Muscle layer of duodenum (tissue), 2 donors: ENCODE measurements around the gene ANKRD10.
"Not testable (repeated sequence)": the region's sequence is repeated elsewhere in the genome, so short reads cannot be mapped to it uniquely, and the experiment has no call there.

Source experiments
- H3K27ac ChIP-seq: one replicate; pipeline ENCODE4 v1.7.0; 2013; ENCODE audit warnings: mild to moderate bottlenecking, low read length
- H3K27me3 ChIP-seq: one replicate; pipeline ENCODE4 v1.7.0; 2013; ENCODE audit warnings: low read depth, mild to moderate bottlenecking, control low read depth, low read length
- H3K36me3 ChIP-seq, 2 donors: one replicate each; pipeline ENCODE4 v1.7.0; 2013; ENCODE audit warnings: low read length in 2 of 2, control low read depth in 1 of 2, mild to moderate bottlenecking in 1 of 2; ENCODE audit not compliant: insufficient read depth in 2 of 2, control insufficient read depth in 1 of 2
- H3K4me1 ChIP-seq, 2 donors: one replicate each; pipeline ENCODE4 v1.7.0; 2013; ENCODE audit warnings: low read length in 2 of 2, mild to moderate bottlenecking in 2 of 2, control low read depth in 1 of 2, moderate library complexity in 1 of 2; ENCODE audit not compliant: insufficient read depth in 2 of 2, control insufficient read depth in 1 of 2
- H3K4me3 ChIP-seq, 2 donors: one replicate each; pipeline ENCODE4 v1.7.0; 2013; ENCODE audit warnings: low read length in 2 of 2, low read depth in 1 of 2, mild to moderate bottlenecking in 1 of 2
- H3K9me3 ChIP-seq, 2 donors: one replicate each; pipeline ENCODE4 v1.7.0; 2013; ENCODE audit warnings: low read length in 2 of 2, control low read depth in 1 of 2, mild to moderate bottlenecking in 1 of 2; ENCODE audit not compliant: control insufficient read depth in 1 of 2
- donor health status: healthy.

Gene ANKRD10

GRCh38 chr13:110915057-110915873 is at the start of gene ANKRD10:
Gene ANKRD10 (minus strand): TSS chr13:110915069. CDS start chr13:110914934, 135 bp downstream.
- Histone ChIP-seq H3K4me1 (peaks cover 16 to 27% of the 10 kb centered on the region in 2 donors), H3K27me3 (no peaks in the 10 kb centered on the region), H3K4me3 (peak within 1 kb of the TSS; percentile 81 to 93), H3K36me3 (peaks cover 3 to 18% of the 10 kb centered on the region in 2 donors), H3K9me3 (no peaks in the 10 kb centered on the region), H3K27ac (peak within 1 kb of the TSS; percentile 100)

GRCh38 chr13:110964229-110965037 is 49.6 kb upstream of the ANKRD10 start:
- no peaks in the 10 kb centered on the region for H3K36me3 ChIP-seq
- no peak overlapping the region for H3K4me3 ChIP-seq
- no peak overlapping the region for H3K27ac ChIP-seq
- H3K9me3 ChIP-seq, result peaks cover 0 to 14% of the 10 kb centered on the region in 2 donors
- no peaks in the 10 kb centered on the region for H3K4me1 ChIP-seq
- no peaks in the 10 kb centered on the region for H3K27me3 ChIP-seq

- H3K4me3 ChIP-seq, result no peak overlapping the region
- H3K9me3 ChIP-seq, result peaks cover 0 to 14% of the 10 kb centered on the region in 2 donors
- H3K27ac ChIP-seq, result no peak overlapping the region
- H3K36me3 ChIP-seq, result no peaks in the 10 kb centered on the region
- no peaks in the 10 kb centered on the region for H3K4me1 ChIP-seq
- no peaks in the 10 kb centered on the region for H3K27me3 ChIP-seq
Observed at GRCh38 chr13:110963554-110963970, 48.7 kb upstream of the ANKRD10 start.

- no peak overlapping the region for H3K27ac ChIP-seq
- H3K36me3 ChIP-seq, result no peaks in the 10 kb centered on the region
- H3K9me3 ChIP-seq, result peaks cover 0 to 12% of the 10 kb centered on the region in 2 donors
Observed at GRCh38 chr13:110961959-110962358, 47.1 kb upstream of the ANKRD10 start.

GRCh38 chr13:110960204-110960603 is 45.3 kb upstream of the ANKRD10 start:
- no peak overlapping the region for H3K27ac ChIP-seq
- no peaks in the 10 kb centered on the region for H3K36me3 ChIP-seq
- H3K4me1 ChIP-seq, result peaks cover 0 to 1% of the 10 kb centered on the region in 2 donors
- H3K4me3 ChIP-seq, result no peak overlapping the region
- no peaks in the 10 kb centered on the region for H3K27me3 ChIP-seq
- H3K9me3 ChIP-seq, result peaks cover 0 to under 1% of the 10 kb centered on the region in 2 donors

More at GRCh38 chr13:110961959-110962358, 47.1 kb upstream of the ANKRD10 start:
- H3K4me1 ChIP-seq, result no peaks in the 10 kb centered on the region
- no peaks in the 10 kb centered on the region for H3K27me3 ChIP-seq
- no peak overlapping the region for H3K4me3 ChIP-seq

- H3K4me3 ChIP-seq, result no peak overlapping the region
- no peaks in the 10 kb centered on the region for H3K9me3 ChIP-seq
- H3K36me3 ChIP-seq, result no peaks in the 10 kb centered on the region
- H3K27me3 ChIP-seq, result no peaks in the 10 kb centered on the region
- no peak overlapping the region for H3K27ac ChIP-seq
- peaks cover 0 to 8% of the 10 kb centered on the region in 2 donors for H3K4me1 ChIP-seq
Observed at GRCh38 chr13:110957931-110958330, 43.1 kb upstream of the ANKRD10 start.

- Histone ChIP-seq H3K4me1 (peaks cover 0 to 8% of the 10 kb centered on the region in 2 donors), H3K4me3 (no peak overlapping the region), H3K27me3 (no peaks in the 10 kb centered on the region), H3K36me3 (no peaks in the 10 kb centered on the region), H3K27ac (no peak overlapping the region), H3K9me3 (no peaks in the 10 kb centered on the region)
Observed at GRCh38 chr13:110957181-110957884, 42.5 kb upstream of the ANKRD10 start.

GRCh38 chr13:110956216-110956615 is 41.3 kb upstream of the ANKRD10 start:
- H3K4me1 ChIP-seq, H3K27ac ChIP-seq, H3K9me3 ChIP-seq, H3K27me3 ChIP-seq, H3K4me3 ChIP-seq, H3K36me3 ChIP-seq: not testable (repeated sequence)

GRCh38 chr13:110955608-110956007 is 40.7 kb upstream of the ANKRD10 start:
- not testable (repeated sequence) for H3K27me3 ChIP-seq, H3K9me3 ChIP-seq, H3K27ac ChIP-seq, H3K36me3 ChIP-seq, H3K4me1 ChIP-seq, H3K4me3 ChIP-seq

- H3K27ac ChIP-seq, H3K9me3 ChIP-seq, H3K27me3 ChIP-seq, H3K4me3 ChIP-seq, H3K36me3 ChIP-seq, H3K4me1 ChIP-seq: not testable (repeated sequence)
Observed at GRCh38 chr13:110955072-110955503, 40.2 kb upstream of the ANKRD10 start.

- H3K4me1 ChIP-seq, H3K27me3 ChIP-seq, H3K4me3 ChIP-seq, H3K27ac ChIP-seq, H3K36me3 ChIP-seq, H3K9me3 ChIP-seq: not testable (repeated sequence)
Observed at GRCh38 chr13:110954533-110954920, 39.7 kb upstream of the ANKRD10 start.
